Body of pancreas (tissue), 4 donors: ENCODE results near the gene ARFGAP3.

Experiments used
- POLR2A ChIP-seq, 3 donors: fragments of 450-650 bp; IDR thresholded peaks; one replicate each; pipeline ENCODE4 v1.6.1; 2016; ENCODE audit warnings: antibody characterized with exemption in 3 of 3, mild to moderate bottlenecking in 2 of 3
- TF ChIP-seq, protein P1 (sequence below), 7 experiments: fragments of 450-650 bp in 4 of 7; fragments of 200-600 bp in 3 of 7; sonication (generic) in 3 of 7; IDR thresholded peaks; one replicate each; pipeline ENCODE4 v1.5.1; 2016 to 2019; ENCODE audit warnings: antibody characterized with exemption in 7 of 7

GRCh38 chr22:42834177-42834949, 22.7 kb downstream of the ARFGAP3 start:
- TF ChIP-seq, protein P1, sequence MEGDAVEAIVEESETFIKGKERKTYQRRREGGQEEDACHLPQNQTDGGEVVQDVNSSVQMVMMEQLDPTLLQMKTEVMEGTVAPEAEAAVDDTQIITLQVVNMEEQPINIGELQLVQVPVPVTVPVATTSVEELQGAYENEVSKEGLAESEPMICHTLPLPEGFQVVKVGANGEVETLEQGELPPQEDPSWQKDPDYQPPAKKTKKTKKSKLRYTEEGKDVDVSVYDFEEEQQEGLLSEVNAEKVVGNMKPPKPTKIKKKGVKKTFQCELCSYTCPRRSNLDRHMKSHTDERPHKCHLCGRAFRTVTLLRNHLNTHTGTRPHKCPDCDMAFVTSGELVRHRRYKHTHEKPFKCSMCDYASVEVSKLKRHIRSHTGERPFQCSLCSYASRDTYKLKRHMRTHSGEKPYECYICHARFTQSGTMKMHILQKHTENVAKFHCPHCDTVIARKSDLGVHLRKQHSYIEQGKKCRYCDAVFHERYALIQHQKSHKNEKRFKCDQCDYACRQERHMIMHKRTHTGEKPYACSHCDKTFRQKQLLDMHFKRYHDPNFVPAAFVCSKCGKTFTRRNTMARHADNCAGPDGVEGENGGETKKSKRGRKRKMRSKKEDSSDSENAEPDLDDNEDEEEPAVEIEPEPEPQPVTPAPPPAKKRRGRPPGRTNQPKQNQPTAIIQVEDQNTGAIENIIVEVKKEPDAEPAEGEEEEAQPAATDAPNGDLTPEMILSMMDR (IDR thresholded peaks at IDR 0.05), result no peak
- no peak for TF ChIP-seq POLR2A (IDR thresholded peaks at IDR 0.05)
